A549 (cell line): ENCODE measurements around the gene ADAMTS12.

Experiments
- CBX8 ChIP-seq: fragments of 200-600 bp; sonication (generic); IDR thresholded peaks from 2 replicates; pipeline ENCODE4 v1.6.1; 2016
- SMC3 ChIP-seq: fragments of >200 bp; sonication (Bioruptor Twin); formaldehyde crosslinking; IDR thresholded peaks from 3 replicates; pipeline ENCODE4 v1.6.1; 2018; ENCODE audit warnings: inconsistent platforms

DNA sequence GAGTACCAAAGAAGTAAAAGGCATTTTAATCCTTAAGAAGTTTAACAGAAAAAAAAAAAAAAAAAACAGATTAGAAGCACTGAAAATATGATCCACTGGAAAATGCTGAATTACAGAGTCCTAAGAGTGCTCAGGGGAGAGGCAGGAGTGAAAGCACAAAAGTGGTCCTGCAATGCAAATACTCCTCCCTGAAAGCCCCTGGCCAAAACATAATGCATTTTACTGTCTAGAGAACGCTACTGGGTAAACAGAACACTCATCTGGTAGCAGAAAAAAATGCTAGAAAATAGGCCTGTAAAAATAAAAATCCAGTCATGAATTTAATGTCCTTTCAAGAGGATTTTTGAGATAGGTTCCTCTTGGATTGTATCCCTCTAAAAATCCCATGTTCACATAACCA lies 81.9 kb downstream of the ADAMTS12 start:
- TF ChIP-seq SMC3 (no peak), CBX8 (no peak)
